Esophagus muscularis mucosa (tissue), 4 donors: ENCODE results near the gene NCKAP5. TPM values are rescaled to one million over a fixed set of nuclear protein-coding genes. Genes with fewer than 3 reads are reported as not detected.

Experiments used
- DNase-seq: peaks from one replicate; pipeline ENCODE4 v3.0.0-alpha.2; 2017; ENCODE audit errors: extremely low spot score
- H3K27ac ChIP-seq, 4 donors: fragments of 200-600 bp; sonication (generic); replicated peaks in 1 of 4; 1 replicate in 3 of 4; 2 replicates in 1 of 4; pipeline ENCODE4 v1.5.1; 2016 to 2019; ENCODE audit warnings: mild to moderate bottlenecking in 1 of 4
- H3K27me3 ChIP-seq, 4 donors: fragments of 200-600 bp; sonication (generic); one replicate each; pipeline versions ENCODE4 v1.5.1 to v1.6.0; 2016 to 2019
- H3K36me3 ChIP-seq, 4 donors: fragments of 200-600 bp; sonication (generic); one replicate each; pipeline ENCODE4 v1.5.1; 2016 to 2019
- H3K4me1 ChIP-seq, 4 donors: fragments of 200-600 bp; sonication (generic); one replicate each; pipeline ENCODE4 v1.5.1; 2016 to 2019
- H3K4me3 ChIP-seq, 4 donors: fragments of 200-600 bp; sonication (generic); 1 replicate in 2 of 4; 2 replicates in 2 of 4; pipeline ENCODE4 v1.5.1; 2016 to 2019; ENCODE audit warnings: mild to moderate bottlenecking in 4 of 4, moderate library complexity in 1 of 4
- H3K9me3 ChIP-seq, 4 donors: fragments of 200-600 bp; sonication (generic); 1 replicate in 3 of 4; 2 replicates in 1 of 4; pipeline ENCODE4 v1.5.1; 2016 to 2019
- CTCF ChIP-seq, 3 experiments: fragments of 200-600 bp in 2 of 3; fragments of 450-650 bp in 1 of 3; sonication (generic) in 2 of 3; IDR thresholded peaks; one replicate each; pipeline ENCODE4 v1.5.1; 2017 to 2019; ENCODE audit warnings: antibody characterized with exemption in 3 of 3, mild to moderate bottlenecking in 2 of 3, moderate library complexity in 1 of 3
- EP300 ChIP-seq: sonication (generic); formaldehyde crosslinking; IDR thresholded peaks from one replicate; pipeline ENCODE4 v1.6.1; 2017; ENCODE audit warnings: antibody characterized with exemption
- POLR2A ChIP-seq: fragments of 450-650 bp; IDR thresholded peaks from one replicate; pipeline ENCODE4 v1.6.1; 2017; ENCODE audit warnings: antibody characterized with exemption, moderate library complexity, mild to moderate bottlenecking, low read depth
- POLR2AphosphoS5 ChIP-seq, 2 donors: sonication (generic); formaldehyde crosslinking; IDR thresholded peaks; one replicate each; pipeline ENCODE4 v1.6.1; 2017; ENCODE audit warnings: antibody characterized with exemption in 2 of 2
- WGBS: methylation state at CpG from one replicate; pipeline ENCODE4 v1.1.5; 2018; 5-methylcytosine and 5-hydroxymethylcytosine counted together
- intact Hi-C: fragments of 100-400 bp; cut with DNase I; formaldehyde crosslinking; loops from one replicate; pipeline ENCODE4 v1.15.1; 2023
- total RNA-seq, 4 donors: library from RNA; depleted of rRNA; stranded (reverse); fragments of >200 nt; gene quantifications; one replicate each; pipeline versions ENCODE4 v1.1.0 to v1.2.1, GENCODE V29; 2016

The NCKAP5 gene
- total RNA-seq, 4 donors from 2014 or later: 0.33 to 1.8 (median 1.0) TPM

GRCh38 chr2:133344849-133345248, 223.4 kb downstream of the NCKAP5 start:
- 96% methylated on average over 6 of the region's 6 CpGs for WGBS
- H3K36me3 ChIP-seq: no peaks in the 10 kb centered on the region
- no peaks in the 10 kb centered on the region for H3K9me3 ChIP-seq
- H3K4me3 ChIP-seq: no peak overlapping the region
- H3K27me3 ChIP-seq: no peaks in the 10 kb centered on the region
- intact Hi-C loops: no loop called here
- TF ChIP-seq POLR2A (no peak), CTCF (IDR thresholded peaks at IDR 0.05) (no peak), EP300 (no peak), POLR2AphosphoS5 (IDR thresholded peaks at IDR 0.05) (no peak)
- no peaks in the 10 kb centered on the region for H3K4me1 ChIP-seq
- no peak overlapping the region for H3K27ac ChIP-seq
- no peak for DNase-seq

GRCh38 chr2:133343018-133343352, 225.3 kb downstream of the NCKAP5 start:
- no peak for DNase-seq
- no peak overlapping the region for H3K4me3 ChIP-seq
- H3K9me3 ChIP-seq: no peaks in the 10 kb centered on the region
- H3K36me3 ChIP-seq: no peaks in the 10 kb centered on the region
- TF ChIP-seq CTCF (IDR thresholded peaks at IDR 0.05) (no peak), POLR2AphosphoS5 (IDR thresholded peaks at IDR 0.05) (no peak), EP300 (no peak), POLR2A (no peak)
- H3K4me1 ChIP-seq: no peaks in the 10 kb centered on the region
- no peaks in the 10 kb centered on the region for H3K27me3 ChIP-seq
- intact Hi-C loops: no loop called here
- no peak overlapping the region for H3K27ac ChIP-seq

GRCh38 chr2:133342286-133343017, 225.8 kb downstream of the NCKAP5 start:
- intact Hi-C loops: no loop called here
- Histone ChIP-seq H3K4me3 (no peak overlapping the region), H3K27ac (no peak overlapping the region), H3K36me3 (no peaks in the 10 kb centered on the region), H3K9me3 (no peaks in the 10 kb centered on the region), H3K27me3 (no peaks in the 10 kb centered on the region), H3K4me1 (no peaks in the 10 kb centered on the region)
- TF ChIP-seq POLR2AphosphoS5 (IDR thresholded peaks at IDR 0.05): no peak
- TF ChIP-seq EP300: no peak
- TF ChIP-seq CTCF (IDR thresholded peaks at IDR 0.05): no peak
- TF ChIP-seq POLR2A: no peak
- 78% methylated on average over 2 of the region's 2 CpGs for WGBS
- DNase-seq: no peak

- H3K4me3 ChIP-seq: no peak overlapping the region
- no peak for DNase-seq
- H3K27me3 ChIP-seq: no peaks in the 10 kb centered on the region
- 75% methylated on average over 2 of the region's 2 CpGs for WGBS
- no peaks in the 10 kb centered on the region for H3K36me3 ChIP-seq
- no peaks in the 10 kb centered on the region for H3K4me1 ChIP-seq
- no peak overlapping the region for H3K27ac ChIP-seq
- H3K9me3 ChIP-seq: no peaks in the 10 kb centered on the region
- TF ChIP-seq POLR2AphosphoS5 (IDR thresholded peaks at IDR 0.05): no peak
- no peak for TF ChIP-seq EP300
- TF ChIP-seq CTCF (IDR thresholded peaks at IDR 0.05): no peak
- TF ChIP-seq POLR2A: no peak
- intact Hi-C loops: no loop called here
Observed at GRCh38 chr2:133341575-133341974, 226.7 kb downstream of the NCKAP5 start.

GRCh38 chr2:133338224-133338623, 230.0 kb downstream of the NCKAP5 start:
- WGBS: 39% methylated on average over 1 of the region's 1 CpG
- Histone ChIP-seq H3K27ac (no peak overlapping the region), H3K36me3 (no peaks in the 10 kb centered on the region), H3K27me3 (no peaks in the 10 kb centered on the region), H3K4me3 (no peak overlapping the region), H3K9me3 (no peaks in the 10 kb centered on the region), H3K4me1 (no peaks in the 10 kb centered on the region)
- TF ChIP-seq POLR2A (no peak), EP300 (no peak)
- intact Hi-C loops: no loop called here
- no peak for DNase-seq
